Measurements from ENCODE around the gene KYAT1.

Gene KYAT1

DNA sequence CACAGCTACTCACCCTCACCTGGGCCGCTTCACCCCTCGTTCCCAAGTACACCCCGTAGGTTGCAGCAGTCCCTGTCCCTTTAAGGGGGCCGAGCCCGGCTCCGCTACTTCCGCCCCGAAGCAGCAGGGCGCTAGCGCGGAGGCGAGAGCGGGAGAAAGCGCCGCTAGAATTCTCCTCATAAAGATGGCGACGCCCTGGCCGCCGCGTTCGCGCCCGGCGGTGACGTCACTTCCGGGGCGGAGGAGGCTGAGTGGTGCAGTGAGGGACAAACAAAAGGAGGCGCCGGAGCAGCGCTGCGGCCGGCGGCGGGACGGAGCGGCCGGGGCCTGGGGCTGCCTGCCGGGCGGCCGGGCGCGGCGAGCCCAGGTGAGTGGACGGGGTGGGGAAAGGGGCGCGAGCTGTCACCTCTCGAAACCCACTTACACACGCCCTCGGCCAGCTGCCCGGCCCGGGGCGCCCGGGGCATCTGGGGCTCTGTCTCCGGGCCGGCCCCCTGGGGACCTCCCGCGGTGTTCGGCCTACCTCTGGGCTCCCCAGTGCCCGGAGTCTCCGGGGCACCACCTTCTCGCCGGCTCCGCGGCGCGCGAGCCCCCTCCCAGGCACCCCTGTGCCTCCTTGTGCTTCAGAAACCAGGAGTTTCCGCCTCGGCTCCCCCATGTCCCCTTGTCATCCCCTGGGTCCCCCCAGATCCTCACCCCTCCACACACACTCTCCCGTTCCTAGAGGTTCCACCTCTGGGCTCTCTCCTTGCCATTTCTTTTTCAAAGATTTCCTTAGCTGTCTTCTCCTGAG, at the start of gene KYAT1, which contains the start of gene LRRC8A:
KYAT1 (minus strand) TSS at position 67 of the 793 bp plus-strand sequence. CDS start 36,545 bp downstream, outside the sequence.
LRRC8A (plus strand) TSS at position 250 of the 793 bp plus-strand sequence. CDS start 25,032 bp downstream, outside the sequence.
- DNase-seq: peak; percentile 93 to 97

DNA sequence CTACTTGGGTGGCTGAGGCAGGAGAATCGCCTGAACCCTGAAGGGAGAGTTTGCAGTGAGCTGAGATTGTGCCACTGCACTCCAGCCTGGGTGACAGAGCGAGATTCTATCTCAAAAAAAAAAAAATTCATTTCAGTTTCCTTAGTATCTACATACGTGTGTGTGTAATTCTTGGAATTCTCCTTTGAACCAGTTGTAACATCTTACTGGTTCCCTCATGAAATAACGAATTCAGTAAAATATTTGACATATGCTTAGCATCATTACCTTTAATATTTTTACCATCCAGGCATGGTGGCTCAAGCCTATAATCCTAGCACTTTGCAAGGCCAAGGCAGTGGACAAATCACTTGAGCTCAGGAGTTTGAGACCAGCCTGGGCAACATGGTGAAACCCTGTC, 47.8 kb upstream of the KYAT1 start:
- DNase-seq: no peak

DNA sequence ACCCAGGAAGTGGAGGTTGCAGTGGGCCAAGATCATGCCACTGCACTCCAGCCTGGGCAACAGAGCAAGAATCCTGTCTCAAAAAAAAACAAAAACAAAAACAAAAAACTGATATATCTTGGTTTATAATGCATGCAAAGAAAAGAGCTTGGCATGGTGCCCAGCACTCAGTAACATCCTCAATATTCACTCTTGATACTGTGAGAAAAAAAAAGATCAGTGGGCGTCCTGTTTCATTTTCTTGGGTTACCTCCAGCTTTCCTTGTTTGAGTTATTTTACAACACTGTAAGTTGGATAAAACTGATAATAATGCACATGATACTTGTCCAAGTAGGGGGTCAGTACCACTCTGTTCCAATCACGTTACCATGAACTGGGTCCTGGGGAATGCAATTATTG, 46.9 kb upstream of the KYAT1 start:
- no peak for DNase-seq

DNA sequence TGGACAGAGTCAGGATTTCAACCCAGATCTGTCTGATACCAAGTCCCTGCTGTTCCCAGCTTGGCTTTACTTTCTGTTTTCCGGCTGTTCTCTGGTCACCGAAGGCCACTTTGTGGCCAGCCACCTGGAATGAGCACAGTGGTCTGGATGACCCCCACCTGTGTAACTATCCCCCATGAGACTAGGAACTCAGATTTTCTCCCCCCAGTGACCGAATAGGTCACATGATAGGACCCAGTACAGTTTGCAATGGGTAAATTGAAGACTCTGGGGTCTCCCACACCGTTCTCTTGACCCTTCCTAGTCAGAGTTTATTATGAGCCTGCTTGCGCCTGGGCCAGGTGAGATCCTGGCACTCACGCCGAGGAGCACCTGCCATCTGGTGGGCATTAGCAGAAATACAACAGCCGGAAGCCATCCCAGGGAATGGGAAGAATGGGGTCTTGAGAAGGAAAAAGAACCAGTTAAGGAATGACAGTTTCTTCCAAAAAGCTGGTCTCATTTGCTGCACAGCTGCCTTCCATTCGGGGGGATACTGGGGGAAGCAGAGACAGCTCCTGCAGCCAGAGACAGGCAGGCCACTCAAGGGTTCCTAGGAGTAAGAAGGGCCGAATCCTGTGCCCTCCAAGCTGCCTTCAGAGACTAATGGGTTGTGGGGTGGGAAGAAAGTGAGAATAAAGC, 46.1 kb upstream of the KYAT1 start:
- DNase-seq: peak; percentile 37 to 38

DNA sequence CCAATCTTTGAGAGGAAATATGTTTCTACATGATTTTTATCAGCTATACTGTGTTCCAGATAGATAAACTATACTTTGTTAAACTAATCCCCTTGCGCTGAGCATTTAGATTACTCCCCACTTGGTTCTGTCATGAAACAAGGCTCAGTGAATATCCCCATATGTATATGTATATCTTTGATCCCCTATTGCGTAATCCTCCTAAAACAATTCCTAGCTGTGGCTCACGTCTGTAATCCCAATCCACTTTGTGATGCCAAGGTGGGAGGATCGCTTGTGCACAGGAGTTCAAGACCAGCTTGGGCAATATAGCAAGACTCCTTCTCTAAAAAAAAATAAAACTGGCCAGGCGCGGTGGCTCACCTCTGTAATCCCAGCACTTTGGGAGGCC, 41.7 kb upstream of the KYAT1 start:
- DNase-seq: no peak

DNA sequence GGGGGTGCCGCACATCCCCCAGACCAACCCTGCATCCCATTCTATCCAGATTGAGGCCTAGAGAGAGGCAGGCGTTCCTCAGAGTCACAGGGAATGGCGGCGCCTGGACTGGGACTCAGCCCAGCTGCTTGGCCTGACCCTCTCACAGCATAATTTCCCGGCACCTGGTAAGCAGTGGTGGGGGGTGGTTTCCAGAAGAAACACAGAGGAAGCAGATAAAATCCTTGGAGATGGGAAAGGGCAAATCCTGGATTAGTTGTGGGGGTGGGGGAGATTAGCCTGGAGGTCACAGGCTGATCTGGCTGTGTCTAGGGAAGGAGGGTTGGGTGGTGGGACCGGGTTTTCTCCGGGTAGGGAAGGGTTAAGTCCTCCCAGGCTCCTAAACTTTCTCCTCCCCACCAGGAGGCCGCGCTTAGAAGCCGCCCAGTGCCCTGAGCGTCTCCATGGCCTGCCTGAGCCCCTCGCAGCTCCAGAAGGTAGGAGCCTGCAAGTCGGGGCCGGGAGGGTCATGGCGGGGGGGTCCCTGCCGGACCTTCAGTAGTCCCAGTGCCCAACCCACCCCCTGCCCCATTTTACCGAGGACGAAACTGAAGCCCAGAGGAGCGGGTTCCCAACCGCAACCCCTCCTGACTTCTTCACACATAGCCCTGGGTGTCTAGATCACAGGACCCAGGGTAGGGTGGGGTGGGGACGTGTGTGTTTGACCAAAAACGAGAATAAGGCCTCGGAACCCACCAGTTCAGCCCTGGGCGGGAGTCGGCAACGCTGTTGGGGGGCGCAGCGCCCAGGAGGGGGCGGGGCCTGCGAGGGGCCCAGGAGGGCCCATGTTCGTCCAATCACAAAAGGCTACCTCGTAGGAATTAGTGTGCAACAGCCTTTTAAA, 40.4 kb upstream of the KYAT1 start:
- DNase-seq: no peak

DNA sequence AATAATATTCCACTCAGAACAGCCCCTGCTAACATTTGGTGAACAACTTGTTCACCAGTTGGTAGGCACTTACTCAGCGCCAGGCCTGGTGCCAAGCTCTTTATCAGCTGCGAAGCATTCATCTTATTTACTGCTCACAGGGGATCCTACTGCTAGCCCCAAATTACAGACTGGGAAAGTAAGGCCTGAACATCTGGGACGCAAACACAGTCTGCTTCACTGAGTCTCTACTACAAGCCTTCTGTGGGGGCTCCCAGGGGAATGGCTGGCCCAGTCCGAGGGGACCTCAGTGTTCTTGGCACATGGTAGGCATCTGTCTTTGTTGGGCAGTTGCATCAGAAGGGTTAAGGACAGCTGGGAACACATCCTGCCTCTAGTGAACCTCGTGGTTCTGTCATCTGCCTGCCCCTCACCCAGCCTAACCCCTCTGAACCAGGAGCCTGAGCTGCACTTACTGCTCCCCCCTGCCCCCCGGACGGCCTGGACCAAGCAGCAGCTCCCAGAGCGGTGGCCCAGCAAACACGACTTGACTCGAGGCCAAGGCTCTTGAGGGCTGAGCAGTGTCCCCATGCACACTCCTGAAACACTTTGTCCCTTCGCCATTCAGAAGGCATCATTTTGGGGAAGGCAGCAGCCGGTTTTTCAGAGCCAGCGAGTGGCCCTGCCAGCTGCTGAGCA, 38.8 kb upstream of the KYAT1 start, which contains the start of gene PHYHD1:
PHYHD1 (plus strand) TSS at position 602 of the 678 bp plus-strand sequence. CDS start 1,342 bp downstream, outside the sequence.
- no peak for DNase-seq

DNA sequence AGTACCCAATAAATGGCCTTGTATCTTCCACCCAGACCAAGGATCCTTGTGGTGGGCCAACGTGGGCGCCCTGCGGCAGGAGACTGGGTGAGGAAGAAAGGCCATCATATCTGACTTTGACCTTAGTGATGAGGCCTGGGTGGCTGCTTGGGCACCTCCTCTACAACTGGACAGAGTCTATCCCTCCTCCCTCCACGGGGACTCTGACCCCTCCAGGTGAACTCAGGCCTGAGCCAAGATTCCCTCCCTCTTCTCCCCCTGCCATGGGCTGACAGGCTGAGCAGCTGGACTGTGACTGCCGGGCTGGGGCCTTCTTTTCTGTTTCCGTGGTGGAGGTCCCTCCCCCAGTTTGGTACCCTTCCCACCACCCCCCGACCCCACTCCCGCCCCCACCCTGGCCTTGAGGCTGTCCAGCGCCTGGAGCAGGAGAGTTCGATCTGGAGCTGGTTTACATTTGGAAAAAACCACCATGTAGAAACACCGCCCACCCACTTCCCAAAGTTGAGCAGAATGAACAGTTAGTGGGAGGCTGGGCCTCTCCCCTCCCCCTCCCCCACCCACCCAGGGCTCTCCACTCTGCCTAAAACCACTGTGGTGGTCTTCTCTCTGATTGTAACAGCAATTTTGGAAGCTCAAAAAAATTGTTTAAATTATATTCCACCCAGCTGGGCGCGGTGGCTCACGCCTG, 37.8 kb upstream of the KYAT1 start:
- no peak for DNase-seq

DNA sequence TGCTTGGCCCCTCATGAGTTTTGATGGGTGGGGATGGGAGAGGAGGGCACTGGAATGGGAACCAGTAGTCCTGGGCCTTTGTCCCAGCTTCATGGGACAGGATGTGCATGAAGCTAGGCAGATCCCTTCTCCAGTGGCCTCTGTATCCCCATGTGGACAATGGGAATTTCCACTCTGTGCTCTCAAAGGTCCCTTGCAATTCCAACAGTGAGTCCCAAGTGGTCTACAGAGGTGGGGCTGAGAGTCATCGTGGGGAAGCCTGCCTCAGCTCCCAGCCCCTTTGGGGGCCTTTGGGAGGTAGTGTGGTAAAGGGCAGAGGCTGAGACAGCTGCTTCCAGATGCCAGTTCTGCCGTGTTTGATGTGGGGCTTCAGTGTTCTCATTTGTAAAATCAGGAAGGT, 37.2 kb upstream of the KYAT1 start:
- DNase-seq: no peak

DNA sequence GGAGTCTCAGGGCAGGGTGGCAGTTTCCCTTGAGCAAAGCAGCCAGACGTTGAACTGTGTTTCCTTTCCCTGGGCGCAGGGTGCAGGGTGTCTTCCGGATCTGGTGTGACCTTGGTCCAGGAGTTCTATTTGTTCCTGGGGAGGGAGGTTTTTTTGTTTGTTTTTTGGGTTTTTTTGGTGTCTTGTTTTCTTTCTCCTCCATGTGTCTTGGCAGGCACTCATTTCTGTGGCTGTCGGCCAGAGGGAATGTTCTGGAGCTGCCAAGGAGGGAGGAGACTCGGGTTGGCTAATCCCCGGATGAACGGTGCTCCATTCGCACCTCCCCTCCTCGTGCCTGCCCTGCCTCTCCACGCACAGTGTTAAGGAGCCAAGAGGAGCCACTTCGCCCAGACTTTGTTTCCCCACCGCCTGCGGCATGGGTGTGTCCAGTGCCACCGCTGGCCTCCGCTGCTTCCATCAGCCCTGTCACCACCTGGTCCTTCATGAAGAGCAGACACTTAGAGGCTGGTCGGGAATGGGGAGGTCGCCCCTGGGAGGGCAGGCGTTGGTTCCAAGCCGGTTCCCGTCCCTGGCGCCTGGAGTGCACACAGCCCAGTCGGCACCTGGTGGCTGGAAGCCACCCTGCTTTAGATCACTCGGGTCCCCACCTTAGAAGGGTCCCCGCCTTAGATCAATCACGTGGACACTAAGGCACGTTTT, 35.5 kb upstream of the KYAT1 start:
- DNase-seq: no peak

DNA sequence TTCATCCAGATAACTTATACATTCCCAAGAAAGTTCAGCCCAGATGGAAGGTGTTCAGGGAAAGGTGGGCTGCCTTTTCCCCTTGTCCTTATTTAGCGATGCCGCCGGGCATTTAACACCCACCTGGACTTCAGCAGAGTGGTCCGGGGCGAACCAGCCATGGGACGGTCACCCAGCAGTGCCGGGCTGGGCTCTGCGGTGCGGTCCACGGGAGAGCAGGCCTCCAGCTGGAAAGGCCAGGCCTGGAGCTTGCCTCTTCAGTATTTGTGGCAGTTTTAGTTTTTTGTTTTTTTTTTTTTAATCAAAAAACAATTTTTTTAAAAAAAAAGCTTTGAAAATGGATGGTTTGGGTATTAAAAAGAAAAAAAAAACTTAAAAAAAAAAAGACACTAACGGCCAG, 35.0 kb upstream of the KYAT1 start:
- DNase-seq: no peak

DNA sequence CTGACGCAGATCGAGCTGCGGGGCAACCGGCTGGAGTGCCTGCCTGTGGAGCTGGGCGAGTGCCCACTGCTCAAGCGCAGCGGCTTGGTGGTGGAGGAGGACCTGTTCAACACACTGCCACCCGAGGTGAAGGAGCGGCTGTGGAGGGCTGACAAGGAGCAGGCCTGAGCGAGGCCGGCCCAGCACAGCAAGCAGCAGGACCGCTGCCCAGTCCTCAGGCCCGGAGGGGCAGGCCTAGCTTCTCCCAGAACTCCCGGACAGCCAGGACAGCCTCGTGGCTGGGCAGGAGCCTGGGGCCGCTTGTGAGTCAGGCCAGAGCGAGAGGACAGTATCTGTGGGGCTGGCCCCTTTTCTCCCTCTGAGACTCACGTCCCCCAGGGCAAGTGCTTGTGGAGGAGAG, 34.5 kb upstream of the KYAT1 start:
- no peak for DNase-seq

DNA sequence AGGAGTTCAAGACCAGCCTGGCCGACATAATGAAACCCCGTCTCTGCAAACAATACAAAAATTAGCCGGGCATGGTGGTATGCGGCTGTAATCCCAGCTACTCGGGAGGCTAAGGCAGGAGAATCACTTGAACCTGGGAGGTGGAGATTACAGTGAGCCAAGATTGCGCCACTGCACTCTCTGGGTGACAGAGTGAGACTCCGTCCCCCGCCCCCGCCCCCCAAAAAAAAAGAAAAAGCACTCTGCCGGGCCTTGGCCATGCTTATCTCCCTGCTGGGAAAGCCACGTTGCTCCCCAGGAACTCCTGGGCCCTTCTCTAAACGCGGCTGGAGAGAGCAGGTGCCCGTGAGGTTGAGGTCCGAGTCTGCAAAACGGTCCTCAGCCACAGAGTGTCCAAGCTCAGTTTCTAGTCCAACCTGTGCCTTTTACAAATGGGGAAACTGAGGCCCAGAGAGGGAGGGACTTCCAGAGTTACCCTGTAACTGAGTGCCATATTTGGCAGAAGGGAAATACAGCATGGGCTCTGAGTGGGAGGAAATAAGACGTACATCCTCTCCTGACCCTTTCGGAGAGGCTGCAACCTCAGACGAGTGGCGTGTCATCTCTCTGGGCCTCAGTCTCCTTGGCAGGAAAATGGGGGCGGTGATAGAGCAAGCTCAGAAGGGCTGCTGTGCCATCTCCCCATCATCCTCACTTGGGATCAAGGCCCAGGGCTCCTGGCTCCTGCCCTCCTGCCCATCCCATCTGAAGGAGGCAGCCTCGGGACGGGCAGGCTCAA, 32.4 kb upstream of the KYAT1 start:
- no peak for DNase-seq

DNA sequence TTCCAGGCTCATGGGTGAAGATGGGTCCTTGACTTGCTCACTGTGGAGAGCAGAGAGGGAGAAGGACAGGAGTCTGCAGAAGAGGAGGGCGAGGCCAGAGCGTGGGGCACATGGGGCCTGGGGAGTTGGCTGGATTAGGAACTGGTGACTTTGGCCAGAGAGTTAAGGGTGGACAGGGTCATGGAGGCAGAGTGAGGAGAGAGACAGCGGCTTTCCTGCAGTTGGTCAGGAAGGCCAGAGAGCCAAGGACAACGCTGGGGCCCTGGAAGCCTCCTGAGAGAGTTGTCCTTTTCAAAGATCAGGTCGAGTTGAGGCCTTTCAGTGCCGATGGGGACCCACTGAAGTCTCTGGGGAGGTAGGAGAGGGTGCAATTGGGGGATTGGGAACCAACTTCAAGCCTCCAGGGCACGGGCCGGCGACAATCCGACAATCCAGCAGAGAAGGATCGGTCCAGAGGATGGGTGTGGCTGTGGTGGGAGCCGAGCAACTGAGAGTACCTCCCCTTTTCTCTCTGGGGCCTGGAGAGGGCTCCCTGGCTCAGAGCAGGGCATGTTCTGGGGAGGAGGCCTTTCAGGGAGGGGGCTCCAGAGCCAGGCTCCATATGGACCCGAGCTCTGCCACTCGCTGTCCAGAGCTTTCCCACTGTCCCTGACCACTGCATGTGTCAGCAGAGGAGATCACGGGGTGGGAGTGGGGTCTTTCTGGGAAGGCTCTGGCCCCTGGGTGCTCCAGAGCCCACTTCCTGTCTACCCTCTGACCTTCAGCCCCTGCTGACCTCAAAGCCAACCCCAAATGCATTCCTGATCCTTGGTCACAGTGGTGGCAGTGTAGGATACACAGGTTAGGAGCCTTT, 31.5 kb upstream of the KYAT1 start:
- DNase-seq: no peak

DNA sequence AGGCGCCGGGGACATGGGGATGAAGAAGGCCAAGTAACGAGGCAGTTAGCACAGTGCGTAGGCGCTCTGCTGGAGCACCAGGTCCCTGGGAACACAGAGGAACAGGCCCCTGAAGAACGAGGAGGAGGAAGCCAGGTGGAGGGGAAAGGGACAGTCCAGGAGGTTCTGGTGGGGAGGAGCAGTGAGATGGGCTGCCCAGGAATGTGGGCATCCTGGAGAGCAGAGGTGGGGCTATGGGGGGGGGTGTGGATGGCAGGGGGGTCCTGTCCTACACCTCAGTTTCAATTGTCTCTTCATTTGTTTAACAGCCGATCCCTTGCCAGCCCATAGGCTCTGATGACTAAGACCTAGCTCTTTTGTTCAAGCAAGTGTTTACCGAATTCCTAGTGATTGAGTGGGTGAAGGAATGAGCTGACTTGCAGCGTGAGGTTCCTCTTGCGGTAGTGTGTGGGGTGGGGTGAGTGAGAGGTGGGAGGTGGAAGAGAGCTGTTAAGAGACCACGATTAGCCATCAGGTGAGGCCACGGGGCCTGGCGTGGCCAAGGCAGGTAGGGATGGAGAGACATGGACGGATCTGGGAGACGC, 30.6 kb upstream of the KYAT1 start:
- DNase-seq: no peak

DNA sequence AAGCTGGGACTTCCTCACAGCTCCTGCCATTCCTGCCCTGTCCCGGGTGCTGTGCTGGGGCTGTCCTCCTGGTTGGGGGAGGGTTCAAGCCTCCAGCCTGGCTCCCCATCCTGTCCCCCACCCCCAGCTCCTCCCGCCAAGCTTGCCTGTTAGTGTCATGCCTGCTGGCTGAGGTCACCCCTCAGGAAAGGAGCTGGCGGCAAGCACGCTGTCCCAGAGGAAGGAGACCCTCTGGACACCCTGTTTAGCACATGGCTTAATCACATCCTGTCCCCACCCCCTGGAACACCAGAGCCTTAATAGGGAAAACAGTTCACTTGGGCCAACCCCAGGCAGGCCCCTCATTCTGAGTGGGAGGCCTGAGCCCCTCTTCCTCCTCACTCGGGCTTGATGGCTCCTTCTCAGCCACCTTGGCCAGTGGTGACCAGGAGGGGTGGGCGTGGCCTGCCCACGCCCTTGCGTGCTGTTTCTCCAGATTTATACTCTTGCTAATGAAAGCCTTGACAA, 29.8 kb upstream of the KYAT1 start:
- no peak for DNase-seq

DNA sequence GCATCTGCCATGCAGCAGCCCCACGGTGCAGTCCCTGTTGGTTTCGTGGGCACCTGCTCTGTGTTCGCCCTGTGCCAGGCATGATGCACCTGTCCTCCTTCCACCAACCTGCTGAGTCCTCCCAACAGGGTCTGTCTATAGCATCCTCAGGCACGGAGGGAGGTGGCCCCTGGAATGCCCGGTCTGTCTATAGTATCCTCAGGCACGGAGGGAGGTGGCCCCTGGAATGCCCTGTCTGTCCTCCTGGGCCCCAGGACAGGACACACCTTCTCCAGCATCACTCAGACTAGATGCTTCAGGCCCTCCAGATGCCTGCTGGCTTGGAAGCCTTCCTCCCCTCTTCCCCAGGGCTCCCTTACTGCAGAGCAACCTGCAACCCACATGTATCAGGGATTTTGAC, 29.2 kb upstream of the KYAT1 start:
- DNase-seq: no peak

DNA sequence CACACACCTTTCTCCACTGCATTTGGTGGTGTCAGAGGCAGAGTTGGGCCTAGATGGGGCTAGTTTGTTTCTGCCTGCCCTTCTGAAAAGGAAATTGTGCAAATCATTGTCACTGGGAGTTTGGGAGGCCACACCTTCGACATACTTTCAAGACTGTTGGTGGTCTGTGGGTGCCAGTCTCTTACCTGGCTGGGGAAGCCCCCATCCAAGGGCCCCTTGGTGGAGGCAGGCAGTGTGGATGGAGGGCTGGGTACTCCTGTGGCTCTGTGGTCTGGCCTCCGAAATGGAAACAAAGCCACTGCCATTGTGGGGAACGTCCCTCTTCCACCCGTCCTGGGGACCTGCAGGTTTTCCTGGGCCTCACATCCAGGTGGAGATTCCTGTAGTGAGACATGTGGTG, 28.1 kb upstream of the KYAT1 start:
- no peak for DNase-seq

DNA sequence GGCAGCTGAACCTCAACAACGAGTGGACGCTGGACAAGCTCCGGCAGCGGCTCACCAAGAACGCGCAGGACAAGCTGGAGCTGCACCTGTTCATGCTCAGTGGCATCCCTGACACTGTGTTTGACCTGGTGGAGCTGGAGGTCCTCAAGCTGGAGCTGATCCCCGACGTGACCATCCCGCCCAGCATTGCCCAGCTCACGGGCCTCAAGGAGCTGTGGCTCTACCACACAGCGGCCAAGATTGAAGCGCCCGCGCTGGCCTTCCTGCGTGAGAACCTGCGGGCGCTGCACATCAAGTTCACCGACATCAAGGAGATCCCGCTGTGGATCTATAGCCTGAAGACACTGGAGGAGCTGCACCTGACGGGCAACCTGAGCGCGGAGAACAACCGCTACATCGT, 26.6 kb upstream of the KYAT1 start:
- no peak for DNase-seq
